ENCODE data around the gene LONP2. TPM values are rescaled to one million over a fixed set of nuclear protein-coding genes. Genes with fewer than 3 reads are reported as not detected.

Gene LONP2
- total and polyA plus RNA-seq, 10 of the 15 experiments (the other 5 are each of a cell fraction or from before 2014, with no cell fraction given), result 8.3 to 48.0 (median 34.8) TPM

DNA sequence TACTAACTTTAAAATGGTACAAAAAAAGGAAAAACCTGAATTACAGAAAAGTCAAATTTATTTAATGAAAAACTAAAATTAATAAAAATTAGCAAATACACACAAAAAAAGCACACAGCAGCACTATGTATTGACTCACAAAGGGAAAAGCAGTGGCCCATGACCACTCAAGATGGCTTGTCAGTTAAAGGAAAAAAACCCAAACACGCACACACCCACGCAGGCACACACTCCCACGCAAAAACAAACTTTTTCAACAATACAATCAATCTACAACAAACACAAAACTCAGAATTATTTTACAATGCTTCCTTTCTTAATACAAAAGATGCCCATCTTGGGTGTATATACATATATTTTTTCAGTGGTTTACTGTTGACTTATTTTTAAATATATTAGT is 116.9 kb downstream of the LONP2 start (continued):
- TF ChIP-seq, protein P1, sequence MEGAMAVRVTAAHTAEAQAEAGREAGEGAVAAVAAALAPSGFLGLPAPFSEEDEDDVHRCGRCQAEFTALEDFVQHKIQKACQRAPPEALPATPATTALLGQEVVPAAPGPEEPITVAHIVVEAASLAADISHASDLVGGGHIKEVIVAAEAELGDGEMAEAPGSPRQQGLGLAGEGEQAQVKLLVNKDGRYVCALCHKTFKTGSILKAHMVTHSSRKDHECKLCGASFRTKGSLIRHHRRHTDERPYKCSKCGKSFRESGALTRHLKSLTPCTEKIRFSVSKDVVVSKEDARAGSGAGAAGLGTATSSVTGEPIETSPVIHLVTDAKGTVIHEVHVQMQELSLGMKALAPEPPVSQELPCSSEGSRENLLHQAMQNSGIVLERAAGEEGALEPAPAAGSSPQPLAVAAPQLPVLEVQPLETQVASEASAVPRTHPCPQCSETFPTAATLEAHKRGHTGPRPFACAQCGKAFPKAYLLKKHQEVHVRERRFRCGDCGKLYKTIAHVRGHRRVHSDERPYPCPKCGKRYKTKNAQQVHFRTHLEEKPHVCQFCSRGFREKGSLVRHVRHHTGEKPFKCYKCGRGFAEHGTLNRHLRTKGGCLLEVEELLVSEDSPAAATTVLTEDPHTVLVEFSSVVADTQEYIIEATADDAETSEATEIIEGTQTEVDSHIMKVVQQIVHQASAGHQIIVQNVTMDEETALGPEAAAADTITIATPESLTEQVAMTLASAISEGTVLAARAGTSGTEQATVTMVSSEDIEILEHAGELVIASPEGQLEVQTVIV (IDR thresholded peaks at IDR 0.05; ENCODE audit: borderline replicate concordance, partially characterized antibody), result no peak
- TF ChIP-seq, protein P2, sequence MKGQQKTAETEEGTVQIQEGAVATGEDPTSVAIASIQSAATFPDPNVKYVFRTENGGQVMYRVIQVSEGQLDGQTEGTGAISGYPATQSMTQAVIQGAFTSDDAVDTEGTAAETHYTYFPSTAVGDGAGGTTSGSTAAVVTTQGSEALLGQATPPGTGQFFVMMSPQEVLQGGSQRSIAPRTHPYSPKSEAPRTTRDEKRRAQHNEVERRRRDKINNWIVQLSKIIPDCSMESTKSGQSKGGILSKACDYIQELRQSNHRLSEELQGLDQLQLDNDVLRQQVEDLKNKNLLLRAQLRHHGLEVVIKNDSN (IDR thresholded peaks at IDR 0.05; ENCODE audit: borderline replicate concordance, extremely low read length, insufficient read depth, low read depth, low read length), result no peak
- TF ChIP-seq LARP7 (IDR thresholded peaks at IDR 0.05), result no peak
- TF ChIP-seq ZNF384 (IDR thresholded peaks at IDR 0.05; ENCODE audit: borderline replicate concordance, low read depth, low read length), result peak; percentile 65
- no peak for TF ChIP-seq MEF2A (IDR thresholded peaks at IDR 0.05; ENCODE audit: insufficient read depth, low read depth, low read length)
- no peak for TF ChIP-seq HDGF (IDR thresholded peaks at IDR 0.05)
- TF ChIP-seq SMARCA5 (IDR thresholded peaks at IDR 0.05), result no peak
- TF ChIP-seq, protein P3, sequence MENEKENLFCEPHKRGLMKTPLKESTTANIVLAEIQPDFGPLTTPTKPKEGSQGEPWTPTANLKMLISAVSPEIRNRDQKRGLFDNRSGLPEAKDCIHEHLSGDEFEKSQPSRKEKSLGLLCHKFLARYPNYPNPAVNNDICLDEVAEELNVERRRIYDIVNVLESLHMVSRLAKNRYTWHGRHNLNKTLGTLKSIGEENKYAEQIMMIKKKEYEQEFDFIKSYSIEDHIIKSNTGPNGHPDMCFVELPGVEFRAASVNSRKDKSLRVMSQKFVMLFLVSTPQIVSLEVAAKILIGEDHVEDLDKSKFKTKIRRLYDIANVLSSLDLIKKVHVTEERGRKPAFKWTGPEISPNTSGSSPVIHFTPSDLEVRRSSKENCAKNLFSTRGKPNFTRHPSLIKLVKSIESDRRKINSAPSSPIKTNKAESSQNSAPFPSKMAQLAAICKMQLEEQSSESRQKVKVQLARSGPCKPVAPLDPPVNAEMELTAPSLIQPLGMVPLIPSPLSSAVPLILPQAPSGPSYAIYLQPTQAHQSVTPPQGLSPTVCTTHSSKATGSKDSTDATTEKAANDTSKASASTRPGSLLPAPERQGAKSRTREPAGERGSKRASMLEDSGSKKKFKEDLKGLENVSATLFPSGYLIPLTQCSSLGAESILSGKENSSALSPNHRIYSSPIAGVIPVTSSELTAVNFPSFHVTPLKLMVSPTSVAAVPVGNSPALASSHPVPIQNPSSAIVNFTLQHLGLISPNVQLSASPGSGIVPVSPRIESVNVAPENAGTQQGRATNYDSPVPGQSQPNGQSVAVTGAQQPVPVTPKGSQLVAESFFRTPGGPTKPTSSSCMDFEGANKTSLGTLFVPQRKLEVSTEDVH (IDR thresholded peaks at IDR 0.05; ENCODE audit: low read depth, partially characterized antibody), result no peak
- peak; percentile 69 for TF ChIP-seq NFIC (IDR thresholded peaks at IDR 0.05; ENCODE audit: low read depth, low read length)
- TF ChIP-seq KDM1A (IDR thresholded peaks at IDR 0.05; ENCODE audit: borderline replicate concordance), result no peak
- TF ChIP-seq IKZF2 (IDR thresholded peaks at IDR 0.05), result peak; percentile 17 to 60; a peak in 2 of 4 replicates
- peak; percentile 85 for TF ChIP-seq ATF7 (IDR thresholded peaks at IDR 0.05; ENCODE audit: low read depth)
- TF ChIP-seq FOXK2 (IDR thresholded peaks at IDR 0.05), result no peak
- 0 out of 2 replicates have a peak, but pooled peaks have one; percentile 26 for TF ChIP-seq POLR2AphosphoS5 (IDR thresholded peaks at IDR 0.05; ENCODE audit: low read length)
- no peak for TF ChIP-seq TBL1XR1 (IDR thresholded peaks at IDR 0.05; ENCODE audit: low read depth, low read length)
- TF ChIP-seq, protein P4, sequence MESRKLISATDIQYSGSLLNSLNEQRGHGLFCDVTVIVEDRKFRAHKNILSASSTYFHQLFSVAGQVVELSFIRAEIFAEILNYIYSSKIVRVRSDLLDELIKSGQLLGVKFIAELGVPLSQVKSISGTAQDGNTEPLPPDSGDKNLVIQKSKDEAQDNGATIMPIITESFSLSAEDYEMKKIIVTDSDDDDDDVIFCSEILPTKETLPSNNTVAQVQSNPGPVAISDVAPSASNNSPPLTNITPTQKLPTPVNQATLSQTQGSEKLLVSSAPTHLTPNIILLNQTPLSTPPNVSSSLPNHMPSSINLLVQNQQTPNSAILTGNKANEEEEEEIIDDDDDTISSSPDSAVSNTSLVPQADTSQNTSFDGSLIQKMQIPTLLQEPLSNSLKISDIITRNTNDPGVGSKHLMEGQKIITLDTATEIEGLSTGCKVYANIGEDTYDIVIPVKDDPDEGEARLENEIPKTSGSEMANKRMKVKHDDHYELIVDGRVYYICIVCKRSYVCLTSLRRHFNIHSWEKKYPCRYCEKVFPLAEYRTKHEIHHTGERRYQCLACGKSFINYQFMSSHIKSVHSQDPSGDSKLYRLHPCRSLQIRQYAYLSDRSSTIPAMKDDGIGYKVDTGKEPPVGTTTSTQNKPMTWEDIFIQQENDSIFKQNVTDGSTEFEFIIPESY (IDR thresholded peaks at IDR 0.05), result no peak
- no peak for TF ChIP-seq NR2C1 (IDR thresholded peaks at IDR 0.05)
- no peak for TF ChIP-seq CEBPB (IDR thresholded peaks at IDR 0.05; ENCODE audit: borderline replicate concordance in 1 of 2, low read depth in 2 of 2, low read length in 2 of 2)
- no peak for TF ChIP-seq GATAD2B (conservative IDR thresholded peaks at IDR 0.05; ENCODE audit: low read depth)
- TF ChIP-seq NR2F1 (conservative IDR thresholded peaks at IDR 0.05), result no peak
- TF ChIP-seq SREBF2 (IDR thresholded peaks at IDR 0.05; ENCODE audit: low read length), result no peak
- TF ChIP-seq TCF12 (IDR thresholded peaks at IDR 0.05; ENCODE audit: low read depth, low read length), result no peak
- TF ChIP-seq KAT2A (conservative IDR thresholded peaks at IDR 0.05; ENCODE audit: control insufficient read depth, low read depth, low read length), result no peak
- no peak for TF ChIP-seq YBX1 (IDR thresholded peaks at IDR 0.05)
- no peak for TF ChIP-seq SP1 (IDR thresholded peaks at IDR 0.05; ENCODE audit: low read depth, low read length)
